Left lung (tissue), 10 donors: Measurements from ENCODE around the gene HES5. TPM values are rescaled to one million over a fixed set of nuclear protein-coding genes. Genes with fewer than 3 reads are reported as not detected.

Experiments
- ATAC-seq: fragments of 200-7000 bp; cut with Tn5 transposase; one replicate; pipeline ENCODE4 v1.9.1; 2020; ENCODE audit warnings: moderate library complexity
- DNase-seq, 4 donors: peaks; one replicate each; pipeline ENCODE4 v3.0.0-alpha.2; 2013 to 2020
- H3K27ac ChIP-seq, 2 donors: fragments of 200-600 bp; sonication (generic) in 1 of 2; one replicate each; pipeline versions ENCODE4 v1.5.0 to v1.8.0; 2020 to 2021
- H3K27me3 ChIP-seq, 2 donors: fragments of 200-600 bp; sonication (generic) in 1 of 2; one replicate each; pipeline versions ENCODE4 v1.5.0 to v1.8.0; 2020 to 2021
- H3K36me3 ChIP-seq, 2 donors: fragments of 200-600 bp; sonication (generic) in 1 of 2; one replicate each; pipeline versions ENCODE4 v1.5.0 to v1.8.0; 2020 to 2021
- H3K4me1 ChIP-seq, 2 donors: fragments of 200-600 bp; one replicate each; pipeline ENCODE4 v1.8.0; 2021
- H3K4me3 ChIP-seq, 2 donors: fragments of 200-600 bp; sonication (generic) in 1 of 2; one replicate each; pipeline versions ENCODE4 v1.5.0 to v1.8.0; 2020 to 2021; ENCODE audit warnings: mild to moderate bottlenecking in 1 of 2
- H3K9me3 ChIP-seq, 2 donors: fragments of 200-600 bp; sonication (generic) in 1 of 2; one replicate each; pipeline versions ENCODE4 v1.5.0 to v1.8.0; 2020 to 2021
- CTCF ChIP-seq, 2 donors: fragments of 200-600 bp; sonication (generic) in 1 of 2; IDR thresholded peaks; one replicate each; pipeline versions ENCODE4 v1.5.0 to v1.8.0; 2021; ENCODE audit warnings: antibody characterized with exemption in 2 of 2
- intact Hi-C, 2 donors: fragments of 100-400 bp; cut with DNase I; formaldehyde crosslinking; loops; one replicate each; pipeline versions ENCODE4 v1.11.2 to v1.14.2; 2022
- polyA plus RNA-seq, 6 donors: library from polyadenylated mRNA; unstranded; fragments of 120-200 nt; gene quantifications; one replicate each; pipeline ENCODE4 v1.2.1, GENCODE V29; 2013; ENCODE audit not compliant: insufficient read length in 6 of 6
- total RNA-seq, 2 donors: library from RNA; stranded (reverse); fragmentation: NEBNext Ultra II Directional; extraction: Animal tissue kit (Norgen Biotek cat#: 25700); gene quantifications; one replicate each; pipeline ENCODE4 v1.2.1, GENCODE V29; 2021
- donor health status: DM: no; HTN: yes; CAD: no.
- donor health status: DM: no; HTN: no; CAD: no.

Gene HES5
- total and polyA plus RNA-seq, 8 donors, result 0.21 to 1.2 (median 0.65) TPM

GRCh38 chr1:2544875-2545640 is 15.0 kb upstream of the HES5 start:
- intact Hi-C loops, result loop anchor here in 1 of 2 donors (10.0 kb wide), 1 partner anchor 130 kb away; the partner anchor contains the start of gene PEX10
- Histone ChIP-seq H3K4me3 (no peak overlapping the region), H3K36me3 (no peaks in the 10 kb centered on the region), H3K27me3 (peaks cover 3 to 20% of the 10 kb centered on the region in 2 donors), H3K27ac (peak overlapping the region in 1 of 2 donors; percentile 97), H3K4me1 (peaks cover 31 to 76% of the 10 kb centered on the region in 2 donors), H3K9me3 (no peaks in the 10 kb centered on the region)
- no peak for DNase-seq
- ATAC-seq, result no peak
- no peak for TF ChIP-seq CTCF (IDR thresholded peaks at IDR 0.05)

GRCh38 chr1:2544093-2544874 is 14.2 kb upstream of the HES5 start:
- no peaks in the 10 kb centered on the region for H3K9me3 ChIP-seq
- ATAC-seq, result no peak
- intact Hi-C loops, result loop anchor here in 1 of 2 donors (10.0 kb wide), 1 partner anchor 129 kb away; the partner anchor contains the start of gene PEX10
- H3K27me3 ChIP-seq, result peaks cover 3 to 28% of the 10 kb centered on the region in 2 donors
- peaks cover 31 to 68% of the 10 kb centered on the region in 2 donors for H3K4me1 ChIP-seq
- H3K4me3 ChIP-seq, result no peak overlapping the region
- no peak for DNase-seq
- TF ChIP-seq CTCF (IDR thresholded peaks at IDR 0.05), result no peak
- H3K36me3 ChIP-seq, result no peaks in the 10 kb centered on the region
- peak overlapping the region in 1 of 2 donors; percentile 20 for H3K27ac ChIP-seq

GRCh38 chr1:2543543-2544092 is 13.6 kb upstream of the HES5 start:
- no peak for ATAC-seq
- peaks cover 3 to 35% of the 10 kb centered on the region in 2 donors for H3K27me3 ChIP-seq
- no peak for DNase-seq
- H3K4me3 ChIP-seq, result no peak overlapping the region
- H3K36me3 ChIP-seq, result no peaks in the 10 kb centered on the region
- intact Hi-C loops, result loop anchor here in 1 of 2 donors (10.0 kb wide), 1 partner anchor 129 kb away; the partner anchor contains the start of gene PEX10
- H3K27ac ChIP-seq, result no peak overlapping the region
- no peaks in the 10 kb centered on the region for H3K9me3 ChIP-seq
- H3K4me1 ChIP-seq, result peaks cover 25 to 61% of the 10 kb centered on the region in 2 donors
- TF ChIP-seq CTCF (IDR thresholded peaks at IDR 0.05), result no peak

GRCh38 chr1:2542246-2542915 is 12.3 kb upstream of the HES5 start:
- H3K36me3 ChIP-seq, result no peaks in the 10 kb centered on the region
- no peak for DNase-seq

More at GRCh38 chr1:2542246-2542915, 12.3 kb upstream of the HES5 start:
- Histone ChIP-seq H3K27me3 (peaks cover 3 to 39% of the 10 kb centered on the region in 2 donors), H3K9me3 (no peaks in the 10 kb centered on the region), H3K27ac (no peak overlapping the region), H3K4me3 (no peak overlapping the region), H3K4me1 (peaks cover 14 to 49% of the 10 kb centered on the region in 2 donors)
- ATAC-seq, result no peak
- intact Hi-C loops, result loop anchor here in 1 of 2 donors (10.0 kb wide), 1 partner anchor 128 kb away; the partner anchor contains the start of gene PEX10
- TF ChIP-seq CTCF (IDR thresholded peaks at IDR 0.05), result no peak
